ENCODE measurements around the gene SIGMAR1. TPM values are rescaled to one million over a fixed set of nuclear protein-coding genes. Genes with fewer than 3 reads are reported as not detected.

The SIGMAR1 gene
- total and polyA plus RNA-seq, 2 of the 4 experiments (the other 2 are of a cell fraction) = 44.6 to 88.9 TPM

DNA sequence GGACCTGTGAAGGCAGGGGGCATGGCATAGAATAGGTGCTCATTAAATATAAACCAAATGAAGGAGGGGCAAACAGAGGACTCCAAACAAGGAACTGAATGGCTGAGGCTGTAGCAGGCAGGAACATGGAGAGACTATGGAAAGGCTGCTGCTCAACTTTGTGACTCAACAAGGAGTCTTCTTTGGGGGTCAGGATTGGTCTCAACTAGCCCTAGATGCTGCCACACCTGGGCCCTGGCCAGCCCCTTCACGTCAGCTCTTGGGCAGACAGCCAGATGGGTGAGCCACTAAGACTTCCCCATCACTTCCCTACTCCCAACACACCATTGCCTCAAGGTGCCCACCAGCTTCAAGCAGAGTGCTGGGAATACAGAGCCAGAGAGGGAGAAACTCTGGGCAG is 36.7 kb downstream of the SIGMAR1 start:
- dilution Hi-C loops (cut with HindIII; ENCODE audit: low sequenced_read_pairs, unreplicated experiment) (no loop called here), in situ Hi-C loops (cut with MboI; ENCODE audit: low sequenced_read_pairs) (loop anchor here (5.0 to 10.0 kb wide), 2 partner anchors 166 to 194 kb away; no protein-coding TSS in a partner anchor), intact Hi-C loops (cut with micrococcal nuclease) (loop anchor here (2.0 kb wide), 1 partner anchor 196 kb away; no protein-coding TSS in a partner anchor)
- H2AK5ac ChIP-seq (ENCODE audit: low read depth, low read length) = no peak overlapping the region
- POLR2A ChIA-PET (ENCODE audit: unreplicated experiment) = no interaction called here
- no peaks in the 10 kb centered on the region for H3K9me3 ChIP-seq (ENCODE audit: control insufficient read depth, insufficient read depth, low read length)
- CTCF ChIA-PET = interaction anchor here (1.0 to 2.4 kb wide), 2 partner anchors 53 to 197 kb away, joined by 3 to 9 read pairs; no protein-coding TSS in a partner anchor
- H2BK15ac ChIP-seq (ENCODE audit: low read depth, low read length) = no peak overlapping the region
- no peaks in the 10 kb centered on the region for H3K9me1 ChIP-seq (ENCODE audit: insufficient read depth, low read length)
- H3K9ac ChIP-seq (ENCODE audit: low read depth, low read length) = no peak overlapping the region
- H3K23ac ChIP-seq (ENCODE audit: low read depth, low read length) = no peak overlapping the region
- H4K8ac ChIP-seq (ENCODE audit: low read depth in 2 of 2, low read length in 2 of 2) = no peak overlapping the region
- no peak overlapping the region for H3K56ac ChIP-seq (ENCODE audit: extremely low read depth, insufficient read depth, low read length)
- WGBS, 2 experiments (ENCODE audit: extremely low coverage in 2 of 2, insufficient read length in 1 of 2) = 50% methylated on average over 1 of the region's 1 CpG; no CpG with 5 or more reads in 1 of the 2 experiments
- H3K27ac ChIP-seq (ENCODE audit: insufficient read depth, low read length) = no peak overlapping the region
- H4K5ac ChIP-seq (ENCODE audit: low read depth, low read length) = no peak overlapping the region
- no peaks in the 10 kb centered on the region for H3K36me3 ChIP-seq (ENCODE audit: control insufficient read depth, insufficient read depth, low read length)
- no peak overlapping the region for H3K14ac ChIP-seq (replicated peaks; ENCODE audit: low read depth, low read length)
- no peak overlapping the region for H3K18ac ChIP-seq (ENCODE audit: low read depth, low read length)
- no peaks in the 10 kb centered on the region for H3K4me1 ChIP-seq (ENCODE audit: control insufficient read depth, insufficient read depth, low read length)
- no peak overlapping the region for H3K4me2 ChIP-seq (ENCODE audit: low read depth, low read length)
- H2BK5ac ChIP-seq (ENCODE audit: low read depth, low read length, poor library complexity, severe bottlenecking) = no peak overlapping the region
- ATAC-seq (ENCODE audit: low read depth) (no peak), DNase-seq (no peak)
- peaks cover 5% of the 10 kb centered on the region; the same call in 1 of the 2 replicates for H4K20me1 ChIP-seq (ENCODE audit: insufficient read depth, low read length)
- TF ChIP-seq MAZ (IDR thresholded peaks at IDR 0.05; ENCODE audit: borderline replicate concordance, low read depth, low read length) (no peak), POLR2A (IDR thresholded peaks at IDR 0.05; ENCODE audit: low read depth, low read length) (no peak), MXI1 (IDR thresholded peaks at IDR 0.05; ENCODE audit: borderline replicate concordance, low read depth, low read length) (no peak), RCOR1 (IDR thresholded peaks at IDR 0.05; ENCODE audit: insufficient replicate concordance, low read length) (no peak), CHD1 (IDR thresholded peaks at IDR 0.05; ENCODE audit: low read depth, low read length) (no peak), NFE2L2 (IDR thresholded peaks at IDR 0.05; ENCODE audit: low read depth, low read length) (no peak), CEBPB (IDR thresholded peaks at IDR 0.05; ENCODE audit: low read depth, low read length) (no peak), MAFK (IDR thresholded peaks at IDR 0.05; ENCODE audit: low read depth, low read length) (no peak), BHLHE40 (IDR thresholded peaks at IDR 0.05; ENCODE audit: low read depth, low read length) (no peak), RFX5 (IDR thresholded peaks at IDR 0.05; ENCODE audit: low read depth, low read length) (no peak), FOS (IDR thresholded peaks at IDR 0.05; ENCODE audit: low read depth, low read length) (no peak), SMC3 (IDR thresholded peaks at IDR 0.05; ENCODE audit: low read depth, low read length) (no peak), RAD21 (IDR thresholded peaks at IDR 0.05; ENCODE audit: low read length) (no peak)
- TF ChIP-seq, protein P1, sequence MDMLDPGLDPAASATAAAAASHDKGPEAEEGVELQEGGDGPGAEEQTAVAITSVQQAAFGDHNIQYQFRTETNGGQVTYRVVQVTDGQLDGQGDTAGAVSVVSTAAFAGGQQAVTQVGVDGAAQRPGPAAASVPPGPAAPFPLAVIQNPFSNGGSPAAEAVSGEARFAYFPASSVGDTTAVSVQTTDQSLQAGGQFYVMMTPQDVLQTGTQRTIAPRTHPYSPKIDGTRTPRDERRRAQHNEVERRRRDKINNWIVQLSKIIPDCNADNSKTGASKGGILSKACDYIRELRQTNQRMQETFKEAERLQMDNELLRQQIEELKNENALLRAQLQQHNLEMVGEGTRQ (IDR thresholded peaks at IDR 0.05; ENCODE audit: low read depth, low read length) = no peak
- TF ChIP-seq, protein P2, sequence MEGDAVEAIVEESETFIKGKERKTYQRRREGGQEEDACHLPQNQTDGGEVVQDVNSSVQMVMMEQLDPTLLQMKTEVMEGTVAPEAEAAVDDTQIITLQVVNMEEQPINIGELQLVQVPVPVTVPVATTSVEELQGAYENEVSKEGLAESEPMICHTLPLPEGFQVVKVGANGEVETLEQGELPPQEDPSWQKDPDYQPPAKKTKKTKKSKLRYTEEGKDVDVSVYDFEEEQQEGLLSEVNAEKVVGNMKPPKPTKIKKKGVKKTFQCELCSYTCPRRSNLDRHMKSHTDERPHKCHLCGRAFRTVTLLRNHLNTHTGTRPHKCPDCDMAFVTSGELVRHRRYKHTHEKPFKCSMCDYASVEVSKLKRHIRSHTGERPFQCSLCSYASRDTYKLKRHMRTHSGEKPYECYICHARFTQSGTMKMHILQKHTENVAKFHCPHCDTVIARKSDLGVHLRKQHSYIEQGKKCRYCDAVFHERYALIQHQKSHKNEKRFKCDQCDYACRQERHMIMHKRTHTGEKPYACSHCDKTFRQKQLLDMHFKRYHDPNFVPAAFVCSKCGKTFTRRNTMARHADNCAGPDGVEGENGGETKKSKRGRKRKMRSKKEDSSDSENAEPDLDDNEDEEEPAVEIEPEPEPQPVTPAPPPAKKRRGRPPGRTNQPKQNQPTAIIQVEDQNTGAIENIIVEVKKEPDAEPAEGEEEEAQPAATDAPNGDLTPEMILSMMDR (conservative IDR thresholded peaks at IDR 0.05; ENCODE audit: low read depth, low read length) = no peak
- TF ChIP-seq, protein P3, sequence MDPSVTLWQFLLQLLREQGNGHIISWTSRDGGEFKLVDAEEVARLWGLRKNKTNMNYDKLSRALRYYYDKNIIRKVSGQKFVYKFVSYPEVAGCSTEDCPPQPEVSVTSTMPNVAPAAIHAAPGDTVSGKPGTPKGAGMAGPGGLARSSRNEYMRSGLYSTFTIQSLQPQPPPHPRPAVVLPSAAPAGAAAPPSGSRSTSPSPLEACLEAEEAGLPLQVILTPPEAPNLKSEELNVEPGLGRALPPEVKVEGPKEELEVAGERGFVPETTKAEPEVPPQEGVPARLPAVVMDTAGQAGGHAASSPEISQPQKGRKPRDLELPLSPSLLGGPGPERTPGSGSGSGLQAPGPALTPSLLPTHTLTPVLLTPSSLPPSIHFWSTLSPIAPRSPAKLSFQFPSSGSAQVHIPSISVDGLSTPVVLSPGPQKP (IDR thresholded peaks at IDR 0.05; ENCODE audit: borderline replicate concordance, low read depth, low read length) = no peak
- H3K4ac ChIP-seq (ENCODE audit: low read depth, low read length) = no peak overlapping the region
- no peak overlapping the region for H4K91ac ChIP-seq (ENCODE audit: insufficient read depth, low read depth, low read length)
- H3K79me1 ChIP-seq (ENCODE audit: low read depth in 1 of 2, low read length in 2 of 2) = no peaks in the 10 kb centered on the region
- no peak overlapping the region for H2BK20ac ChIP-seq (ENCODE audit: low read depth, low read length)
- no peak overlapping the region for H2BK120ac ChIP-seq (ENCODE audit: low read depth, low read length)
- H2AK9ac ChIP-seq (replicated peaks; ENCODE audit: low read depth, low read length, poor library complexity) = no peak overlapping the region
- H3K27me3 ChIP-seq (ENCODE audit: control insufficient read depth, insufficient read depth, low read length) = peaks cover 67% of the 10 kb centered on the region
- no TSS peak for BruUV-seq (replicated peaks)
- no peak overlapping the region for H3K4me3 ChIP-seq (ENCODE audit: insufficient read depth, low read depth, low read length)
- no peak overlapping the region for H2AFZ ChIP-seq (replicated peaks; ENCODE audit: low read length, poor library complexity)

All from IMR-90 (cell line).